Esophagus squamous epithelium (tissue), 5 donors: ENCODE measurements around the gene SLC6A19. TPM values are rescaled to one million over a fixed set of nuclear protein-coding genes. Genes with fewer than 3 reads are reported as not detected.

Source experiments
- DNase-seq: peaks from one replicate; lab custom pipeline; 2025; lab: John Stamatoyannopoulos, UW
- H3K27ac ChIP-seq, 4 donors: fragments of 200-600 bp; sonication (generic); one replicate each; pipeline ENCODE4 v1.5.1; 2016 to 2019; ENCODE audit warnings: mild to moderate bottlenecking in 1 of 4
- H3K27me3 ChIP-seq, 4 donors: fragments of 200-600 bp; sonication (generic); 1 replicate in 3 of 4; 2 replicates in 1 of 4; pipeline versions ENCODE4 v1.5.1 to v1.6.0; 2017 to 2021; ENCODE audit warnings: antibody characterized with exemption in 1 of 4
- H3K36me3 ChIP-seq, 3 donors: fragments of 200-600 bp; sonication (generic); one replicate each; pipeline ENCODE4 v1.5.1; 2016 to 2019
- H3K4me1 ChIP-seq, 3 donors: fragments of 200-600 bp; sonication (generic); one replicate each; pipeline ENCODE4 v1.5.1; 2017 to 2019
- H3K4me3 ChIP-seq, 4 donors: fragments of 200-600 bp; sonication (generic); 1 replicate in 3 of 4; 2 replicates in 1 of 4; pipeline ENCODE4 v1.5.1; 2016 to 2019; ENCODE audit warnings: mild to moderate bottlenecking in 2 of 4, moderate library complexity in 1 of 4
- H3K9me3 ChIP-seq, 3 donors: fragments of 200-600 bp; sonication (generic); one replicate each; pipeline ENCODE4 v1.5.1; 2016 to 2019
- CTCF ChIP-seq, 6 experiments: fragments of 450-650 bp in 4 of 6; fragments of 200-600 bp in 2 of 6; sonication (generic) in 2 of 6; IDR thresholded peaks; one replicate each; pipeline ENCODE4 v1.5.1; 2016 to 2019; ENCODE audit warnings: antibody characterized with exemption in 6 of 6, mild to moderate bottlenecking in 4 of 6, moderate library complexity in 4 of 6
- POLR2A ChIP-seq, 4 donors: fragments of 450-650 bp; IDR thresholded peaks; one replicate each; pipeline ENCODE4 v1.6.1; 2017; ENCODE audit warnings: antibody characterized with exemption in 4 of 4, mild to moderate bottlenecking in 4 of 4, moderate library complexity in 3 of 4
- WGBS, 2 donors: methylation state at CpG; one replicate each; pipeline ENCODE4 v1.1.5; 2018; 5-methylcytosine and 5-hydroxymethylcytosine counted together
- intact Hi-C: fragments of 100-400 bp; cut with DNase I; formaldehyde crosslinking; loops from one replicate; pipeline ENCODE4 v1.15.0; 2022
- total RNA-seq, 4 donors: library from RNA; depleted of rRNA; stranded (reverse); fragments of >200 nt; gene quantifications; one replicate each; pipeline ENCODE4 v1.1.0, GENCODE V29; 2016
- donor health status: DM: yes; HTN: yes; CAD: no.

Gene SLC6A19
- total RNA-seq = not detected

GRCh38 chr5:1201327-1202025, at the start of gene SLC6A19:
TSS of gene SLC6A19 (plus strand) at chr5:1201595. CDS start at chr5:1201651, 56 bp downstream.
- Histone ChIP-seq H3K27me3 (peaks cover 0 to 99% (median 0%) of the 10 kb centered on the region in 4 donors), H3K4me3 (no peak within 1 kb of the TSS), H3K27ac (no peak within 1 kb of the TSS), H3K4me1 (no peaks in the 10 kb centered on the region), H3K9me3 (no peaks in the 10 kb centered on the region), H3K36me3 (no peaks in the 10 kb centered on the region)
- no peak for TF ChIP-seq CTCF (IDR thresholded peaks at IDR 0.05)
- no peak for TF ChIP-seq POLR2A (IDR thresholded peaks at IDR 0.05)
- 54 to 77% methylated on average over 8 to 28 of the region's 51 CpGs for WGBS, 2 donors
- DNase-seq = no peak
- intact Hi-C loops = no loop called here

- TF ChIP-seq CTCF (IDR thresholded peaks at IDR 0.05) (no peak), POLR2A (IDR thresholded peaks at IDR 0.05) (no peak)
- H3K27me3 ChIP-seq = peaks cover 12 to 85% (median 17%) of the 10 kb centered on the region in 4 donors
- H3K27ac ChIP-seq = no peak overlapping the region
- H3K4me1 ChIP-seq = peaks cover 0 to 16% (median 10%) of the 10 kb centered on the region in 3 donors
- H3K4me3 ChIP-seq = no peak overlapping the region
- WGBS, 2 donors = 38 to 60% methylated on average over 3 to 5 of the region's 10 CpGs
- H3K36me3 ChIP-seq = no peaks in the 10 kb centered on the region
- no peak for DNase-seq
- peaks cover 0 to 10% (median 5%) of the 10 kb centered on the region in 3 donors for H3K9me3 ChIP-seq
- intact Hi-C loops = no loop called here
Measured at GRCh38 chr5:1152156-1152555, 49.2 kb upstream of the SLC6A19 start.

GRCh38 chr5:1152771-1153282, 48.6 kb upstream of the SLC6A19 start:
- intact Hi-C loops = no loop called here
- Histone ChIP-seq H3K27me3 (peaks cover 12 to 89% (median 17%) of the 10 kb centered on the region in 4 donors), H3K27ac (peak overlapping the region in 1 of 4 donors; percentile 0)

GRCh38 chr5:1153428-1153827, 48.0 kb upstream of the SLC6A19 start:
- 0 to 68% methylated on average over 1 to 8 of the region's 12 CpGs for WGBS, 2 donors
- Histone ChIP-seq H3K27ac (no peak overlapping the region), H3K4me3 (no peak overlapping the region), H3K9me3 (peaks cover 0 to 16% (median 5%) of the 10 kb centered on the region in 3 donors), H3K4me1 (peaks cover 0 to 16% (median 10%) of the 10 kb centered on the region in 3 donors), H3K27me3 (peaks cover 12 to 89% (median 17%) of the 10 kb centered on the region in 4 donors), H3K36me3 (no peaks in the 10 kb centered on the region)
- no peak for TF ChIP-seq CTCF (IDR thresholded peaks at IDR 0.05)
- TF ChIP-seq POLR2A (IDR thresholded peaks at IDR 0.05) = no peak
- intact Hi-C loops = no loop called here
- DNase-seq = no peak

More at GRCh38 chr5:1152771-1153282, 48.6 kb upstream of the SLC6A19 start:
- H3K4me1 ChIP-seq = peaks cover 0 to 16% (median 10%) of the 10 kb centered on the region in 3 donors
- DNase-seq = no peak
- no peaks in the 10 kb centered on the region for H3K36me3 ChIP-seq
- no peak overlapping the region for H3K4me3 ChIP-seq
- H3K9me3 ChIP-seq = peaks cover 0 to 16% (median 5%) of the 10 kb centered on the region in 3 donors
- 54 to 79% methylated on average over 5 to 8 of the region's 15 CpGs for WGBS, 2 donors
- TF ChIP-seq CTCF (IDR thresholded peaks at IDR 0.05) (no peak), POLR2A (IDR thresholded peaks at IDR 0.05) (no peak)
